Panc1 (cell line): Measurements from ENCODE around the gene OR3A2. TPM values are rescaled to one million over a fixed set of nuclear protein-coding genes. Genes with fewer than 3 reads are reported as not detected.
"Not testable (repeated sequence)": the region's sequence is repeated elsewhere in the genome, so short reads cannot be mapped to it uniquely, and the experiment has no call there.

Source experiments
- ATAC-seq: fragments of 200-7000 bp; cut with Tn5 transposase; 2 replicates; pipeline ENCODE4 v1.9.1; 2020; ENCODE audit warnings: mild to moderate bottlenecking, moderate library complexity
- BruUV-seq: library from RNA; stranded (reverse); fragments of 400-500 nt; replicated peaks from 2 replicates; lab custom pipeline; 2021; lab: Mats Ljungman, UMichigan
- CTCF ChIA-PET: fragments of 300-600 bp; sonication (Branson Sonifier 250); formaldehyde crosslinking; loops from one replicate; lab custom pipeline; 2022; ENCODE audit warnings: antibody characterized with exemption; lab: Charles Lee
- POLR2A ChIA-PET: fragments of 300-600 bp; sonication (Branson Sonifier 250); formaldehyde crosslinking; loops from one replicate; lab custom pipeline; 2022; ENCODE audit warnings: antibody characterized with exemption; lab: Charles Lee
- DNase-seq: peaks from one replicate; pipeline ENCODE4 v3.0.0-alpha.2; 2010; ENCODE audit warnings: low read depth, low spot score
- H3K27ac ChIP-seq: 2 replicates; pipeline ENCODE4 v1.5.1; 2011; ENCODE audit warnings: mild to moderate bottlenecking, low read length, inconsistent platforms
- H3K27me3 ChIP-seq: fragments of 200-500 bp; sonication (Bioruptor generic); 2 replicates; pipeline ENCODE4 v1.6.0; 2014; ENCODE audit warnings: low read length, inconsistent platforms; ENCODE audit not compliant: control insufficient read depth, insufficient read depth
- H3K36me3 ChIP-seq: fragments of 200-500 bp; sonication (Bioruptor generic); 2 replicates; pipeline ENCODE4 v1.5.1; 2014; ENCODE audit warnings: inconsistent platforms, mild to moderate bottlenecking, low read length, moderate library complexity; ENCODE audit not compliant: control insufficient read depth, insufficient read depth
- H3K4me1 ChIP-seq: 2 replicates; pipeline ENCODE4 v1.5.1; 2011; ENCODE audit warnings: inconsistent platforms, mild to moderate bottlenecking, low read length, moderate library complexity; ENCODE audit not compliant: control insufficient read depth, insufficient read depth
- H3K4me3 ChIP-seq, 2 experiments: 2 replicates each; pipeline ENCODE4 v1.5.1; 2011 to 2012; ENCODE audit warnings: low read depth in 2 of 2, low read length in 2 of 2, mild to moderate bottlenecking in 2 of 2, inconsistent platforms in 1 of 2, moderate library complexity in 1 of 2
- H3K9me3 ChIP-seq: fragments of 200-500 bp; sonication (Bioruptor generic); 2 replicates; pipeline ENCODE4 v1.5.1; 2014; ENCODE audit warnings: low read depth, mild to moderate bottlenecking, inconsistent platforms, low read length, moderate library complexity; ENCODE audit not compliant: control insufficient read depth, insufficient read depth
- POLR2AphosphoS5 ChIP-seq: IDR thresholded peaks from 2 replicates; pipeline ENCODE4 v1.6.1; 2012; ENCODE audit warnings: mild to moderate bottlenecking, low read depth, low read length, moderate library complexity
- SIN3A ChIP-seq: IDR thresholded peaks from 2 replicates; pipeline ENCODE4 v1.6.1; 2012; ENCODE audit warnings: low read depth, mild to moderate bottlenecking, low read length, moderate library complexity, borderline replicate concordance; ENCODE audit not compliant: insufficient read depth
- TCF7L2 ChIP-seq: IDR thresholded peaks from 2 replicates; pipeline ENCODE4 v1.6.1; 2011; ENCODE audit warnings: mild to moderate bottlenecking, low read depth, low read length, inconsistent platforms
- in situ Hi-C: cut with HindIII; loops from 2 replicates; pipeline ENCODE4 v1.10.0; 2016; ENCODE audit warnings: low sequenced_read_pairs, low pct_unique_long_range_greater_than_20kb
- intact Hi-C: fragments of 100-400 bp; cut with micrococcal nuclease; formaldehyde crosslinking; loops from one replicate; pipeline ENCODE4 v1.10.0; 2022; ENCODE audit not compliant: unreplicated experiment
- total RNA-seq: library from RNA; stranded (reverse); gene quantifications from one replicate; pipeline ENCODE4 v1.2.1, GENCODE V29; 2021; ENCODE audit not compliant: unreplicated experiment
- TF ChIP-seq, protein P1 (sequence below), 2 experiments: IDR thresholded peaks; 2 replicates each; pipeline ENCODE4 v1.6.1; 2011 to 2012; ENCODE audit warnings: low read depth in 2 of 2, control low read depth in 1 of 2, low read length in 1 of 2, mild to moderate bottlenecking in 1 of 2, moderate library complexity in 1 of 2; ENCODE audit not compliant: insufficient read depth in 1 of 2
- TF ChIP-seq, protein P2 (sequence below): fragments of 450-650 bp; IDR thresholded peaks from 2 replicates; pipeline ENCODE4 v1.5.1; 2017; ENCODE audit warnings: mild to moderate bottlenecking

The OR3A2 gene
- total RNA-seq, 1 experiment from 2014 or later: not detected

DNA sequence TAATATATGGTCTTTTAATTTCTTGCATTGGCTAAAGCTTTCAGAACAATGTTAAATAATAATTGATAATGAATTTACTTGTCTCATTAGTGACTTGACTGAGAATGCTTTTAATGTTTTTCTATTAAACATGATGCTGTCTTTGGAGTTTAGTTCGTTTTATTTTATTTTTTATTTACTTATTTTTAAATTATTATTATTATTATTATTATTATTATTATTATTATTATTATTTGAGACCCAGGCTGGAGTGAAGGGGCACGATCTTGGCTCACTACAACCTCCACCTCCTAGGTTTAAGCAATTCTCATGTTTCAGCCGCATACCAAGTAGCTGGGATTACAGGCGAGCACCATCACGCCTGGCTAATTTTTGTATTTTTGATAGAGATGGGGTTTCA, 29.5 kb upstream of the OR3A2 start:
- Histone ChIP-seq H3K4me1 (no peaks in the 10 kb centered on the region), H3K36me3 (no peaks in the 10 kb centered on the region), H3K4me3 (no peak overlapping the region), H3K9me3 (no peaks in the 10 kb centered on the region), H3K27me3 (no peaks in the 10 kb centered on the region), H3K27ac (no peak overlapping the region)
- no peak for ATAC-seq
- intact Hi-C loops: no loop called here
- DNase-seq: no peak
- BruUV-seq: no TSS peak
- in situ Hi-C loops: no loop called here
- ChIA-PET POLR2A (no interaction called here), CTCF (no interaction called here)
- TF ChIP-seq, protein P1, sequence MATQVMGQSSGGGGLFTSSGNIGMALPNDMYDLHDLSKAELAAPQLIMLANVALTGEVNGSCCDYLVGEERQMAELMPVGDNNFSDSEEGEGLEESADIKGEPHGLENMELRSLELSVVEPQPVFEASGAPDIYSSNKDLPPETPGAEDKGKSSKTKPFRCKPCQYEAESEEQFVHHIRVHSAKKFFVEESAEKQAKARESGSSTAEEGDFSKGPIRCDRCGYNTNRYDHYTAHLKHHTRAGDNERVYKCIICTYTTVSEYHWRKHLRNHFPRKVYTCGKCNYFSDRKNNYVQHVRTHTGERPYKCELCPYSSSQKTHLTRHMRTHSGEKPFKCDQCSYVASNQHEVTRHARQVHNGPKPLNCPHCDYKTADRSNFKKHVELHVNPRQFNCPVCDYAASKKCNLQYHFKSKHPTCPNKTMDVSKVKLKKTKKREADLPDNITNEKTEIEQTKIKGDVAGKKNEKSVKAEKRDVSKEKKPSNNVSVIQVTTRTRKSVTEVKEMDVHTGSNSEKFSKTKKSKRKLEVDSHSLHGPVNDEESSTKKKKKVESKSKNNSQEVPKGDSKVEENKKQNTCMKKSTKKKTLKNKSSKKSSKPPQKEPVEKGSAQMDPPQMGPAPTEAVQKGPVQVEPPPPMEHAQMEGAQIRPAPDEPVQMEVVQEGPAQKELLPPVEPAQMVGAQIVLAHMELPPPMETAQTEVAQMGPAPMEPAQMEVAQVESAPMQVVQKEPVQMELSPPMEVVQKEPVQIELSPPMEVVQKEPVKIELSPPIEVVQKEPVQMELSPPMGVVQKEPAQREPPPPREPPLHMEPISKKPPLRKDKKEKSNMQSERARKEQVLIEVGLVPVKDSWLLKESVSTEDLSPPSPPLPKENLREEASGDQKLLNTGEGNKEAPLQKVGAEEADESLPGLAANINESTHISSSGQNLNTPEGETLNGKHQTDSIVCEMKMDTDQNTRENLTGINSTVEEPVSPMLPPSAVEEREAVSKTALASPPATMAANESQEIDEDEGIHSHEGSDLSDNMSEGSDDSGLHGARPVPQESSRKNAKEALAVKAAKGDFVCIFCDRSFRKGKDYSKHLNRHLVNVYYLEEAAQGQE (IDR thresholded peaks at IDR 0.05; ENCODE audit: insufficient read depth in 1 of 2, low read depth in 2 of 2, low read length in 1 of 2): no peak
- TF ChIP-seq, protein P2, sequence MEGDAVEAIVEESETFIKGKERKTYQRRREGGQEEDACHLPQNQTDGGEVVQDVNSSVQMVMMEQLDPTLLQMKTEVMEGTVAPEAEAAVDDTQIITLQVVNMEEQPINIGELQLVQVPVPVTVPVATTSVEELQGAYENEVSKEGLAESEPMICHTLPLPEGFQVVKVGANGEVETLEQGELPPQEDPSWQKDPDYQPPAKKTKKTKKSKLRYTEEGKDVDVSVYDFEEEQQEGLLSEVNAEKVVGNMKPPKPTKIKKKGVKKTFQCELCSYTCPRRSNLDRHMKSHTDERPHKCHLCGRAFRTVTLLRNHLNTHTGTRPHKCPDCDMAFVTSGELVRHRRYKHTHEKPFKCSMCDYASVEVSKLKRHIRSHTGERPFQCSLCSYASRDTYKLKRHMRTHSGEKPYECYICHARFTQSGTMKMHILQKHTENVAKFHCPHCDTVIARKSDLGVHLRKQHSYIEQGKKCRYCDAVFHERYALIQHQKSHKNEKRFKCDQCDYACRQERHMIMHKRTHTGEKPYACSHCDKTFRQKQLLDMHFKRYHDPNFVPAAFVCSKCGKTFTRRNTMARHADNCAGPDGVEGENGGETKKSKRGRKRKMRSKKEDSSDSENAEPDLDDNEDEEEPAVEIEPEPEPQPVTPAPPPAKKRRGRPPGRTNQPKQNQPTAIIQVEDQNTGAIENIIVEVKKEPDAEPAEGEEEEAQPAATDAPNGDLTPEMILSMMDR: no peak
- TF ChIP-seq SIN3A (no peak), POLR2AphosphoS5 (no peak), TCF7L2 (no peak)

GRCh38 chr17:3412216-3412615, 26.1 kb upstream of the OR3A2 start:
- H3K9me3 ChIP-seq, DNase-seq, intact Hi-C loops, H3K4me1 ChIP-seq, BruUV-seq, H3K27me3 ChIP-seq, H3K4me3 ChIP-seq, in situ Hi-C loops, H3K27ac ChIP-seq, ATAC-seq, CTCF ChIA-PET, H3K36me3 ChIP-seq, POLR2A ChIA-PET: not testable (repeated sequence)

GRCh38 chr17:3411070-3411469, 25.0 kb upstream of the OR3A2 start, which contains the start of gene OR3A3:
Gene OR3A3, plus strand, starts transcription at chr17:3411370.
- POLR2A ChIA-PET: interaction anchor here (0.6 kb wide), 1 partner anchor 166 kb away, joined by 3 read pairs; no protein-coding TSS in a partner anchor
- H3K4me3 ChIP-seq: no peak within 1 kb of the TSS
- ATAC-seq (no peak), DNase-seq (no peak)
- CTCF ChIA-PET: no interaction called here
- H3K27ac ChIP-seq: no peak within 1 kb of the TSS
- no peaks in the 10 kb centered on the region for H3K9me3 ChIP-seq
- no peaks in the 10 kb centered on the region for H3K36me3 ChIP-seq
- H3K4me1 ChIP-seq: no peaks in the 10 kb centered on the region
- no TSS peak for BruUV-seq
- H3K27me3 ChIP-seq: no peaks in the 10 kb centered on the region
- intact Hi-C loops (no loop called here), in situ Hi-C loops (no loop called here)
- TF ChIP-seq POLR2AphosphoS5 (no peak), SIN3A (no peak), TCF7L2 (no peak)
- TF ChIP-seq, protein P1 (IDR thresholded peaks at IDR 0.05; ENCODE audit: insufficient read depth in 1 of 2, low read depth in 2 of 2, low read length in 1 of 2): no peak
- TF ChIP-seq, protein P2: no peak
